ENCODE measurements around the gene MGAT4B.

DNA sequence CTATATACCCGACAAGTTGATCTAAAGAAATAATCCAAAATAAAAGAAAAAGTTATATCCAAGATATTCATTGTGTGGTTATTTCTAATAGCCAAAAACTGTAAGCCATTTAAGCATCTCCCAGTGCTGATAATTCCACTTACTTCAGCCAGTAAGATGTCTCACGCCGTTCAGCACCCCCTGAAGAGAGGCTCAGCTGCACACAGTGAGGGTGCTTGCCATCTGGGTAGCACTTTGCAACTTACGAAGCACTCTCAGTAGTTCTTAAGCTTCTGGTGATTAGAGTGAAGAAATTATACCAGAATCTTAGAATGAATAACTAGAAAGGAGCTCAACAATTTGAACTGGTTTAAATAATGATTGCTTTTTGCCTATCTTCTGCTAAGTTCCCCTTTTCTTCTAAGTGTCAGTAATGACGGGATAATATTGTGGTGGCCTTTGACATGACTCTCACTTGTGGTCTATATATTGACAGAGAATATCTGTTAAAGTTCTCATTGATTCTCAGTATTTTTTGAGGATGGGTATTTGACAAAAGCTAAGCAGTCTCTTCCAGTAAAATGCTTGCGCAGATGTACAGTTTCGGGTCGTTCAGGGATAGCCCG is 39.1 kb downstream of the MGAT4B start:
- TF ChIP-seq, protein P1, sequence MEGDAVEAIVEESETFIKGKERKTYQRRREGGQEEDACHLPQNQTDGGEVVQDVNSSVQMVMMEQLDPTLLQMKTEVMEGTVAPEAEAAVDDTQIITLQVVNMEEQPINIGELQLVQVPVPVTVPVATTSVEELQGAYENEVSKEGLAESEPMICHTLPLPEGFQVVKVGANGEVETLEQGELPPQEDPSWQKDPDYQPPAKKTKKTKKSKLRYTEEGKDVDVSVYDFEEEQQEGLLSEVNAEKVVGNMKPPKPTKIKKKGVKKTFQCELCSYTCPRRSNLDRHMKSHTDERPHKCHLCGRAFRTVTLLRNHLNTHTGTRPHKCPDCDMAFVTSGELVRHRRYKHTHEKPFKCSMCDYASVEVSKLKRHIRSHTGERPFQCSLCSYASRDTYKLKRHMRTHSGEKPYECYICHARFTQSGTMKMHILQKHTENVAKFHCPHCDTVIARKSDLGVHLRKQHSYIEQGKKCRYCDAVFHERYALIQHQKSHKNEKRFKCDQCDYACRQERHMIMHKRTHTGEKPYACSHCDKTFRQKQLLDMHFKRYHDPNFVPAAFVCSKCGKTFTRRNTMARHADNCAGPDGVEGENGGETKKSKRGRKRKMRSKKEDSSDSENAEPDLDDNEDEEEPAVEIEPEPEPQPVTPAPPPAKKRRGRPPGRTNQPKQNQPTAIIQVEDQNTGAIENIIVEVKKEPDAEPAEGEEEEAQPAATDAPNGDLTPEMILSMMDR (IDR thresholded peaks at IDR 0.05): no peak
- TF ChIP-seq POLR2A (IDR thresholded peaks at IDR 0.05) (no peak), POLR2AphosphoS5 (IDR thresholded peaks at IDR 0.05; ENCODE audit: insufficient read depth in 1 of 2, low read depth in 1 of 2) (no peak)
